ENCODE results near the gene BEGAIN. TPM values are rescaled to one million over a fixed set of nuclear protein-coding genes. Genes with fewer than 3 reads are reported as not detected.

BEGAIN gene
- total RNA-seq, 4 donors from 2014 or later, result 9.6 to 17.0 (median 11.6) TPM

- no peak overlapping the region for H3K27ac ChIP-seq
- H3K4me3 ChIP-seq, result no peak overlapping the region
- TF ChIP-seq POLR2A (IDR thresholded peaks at IDR 0.05), result no peak
- TF ChIP-seq, protein P1, sequence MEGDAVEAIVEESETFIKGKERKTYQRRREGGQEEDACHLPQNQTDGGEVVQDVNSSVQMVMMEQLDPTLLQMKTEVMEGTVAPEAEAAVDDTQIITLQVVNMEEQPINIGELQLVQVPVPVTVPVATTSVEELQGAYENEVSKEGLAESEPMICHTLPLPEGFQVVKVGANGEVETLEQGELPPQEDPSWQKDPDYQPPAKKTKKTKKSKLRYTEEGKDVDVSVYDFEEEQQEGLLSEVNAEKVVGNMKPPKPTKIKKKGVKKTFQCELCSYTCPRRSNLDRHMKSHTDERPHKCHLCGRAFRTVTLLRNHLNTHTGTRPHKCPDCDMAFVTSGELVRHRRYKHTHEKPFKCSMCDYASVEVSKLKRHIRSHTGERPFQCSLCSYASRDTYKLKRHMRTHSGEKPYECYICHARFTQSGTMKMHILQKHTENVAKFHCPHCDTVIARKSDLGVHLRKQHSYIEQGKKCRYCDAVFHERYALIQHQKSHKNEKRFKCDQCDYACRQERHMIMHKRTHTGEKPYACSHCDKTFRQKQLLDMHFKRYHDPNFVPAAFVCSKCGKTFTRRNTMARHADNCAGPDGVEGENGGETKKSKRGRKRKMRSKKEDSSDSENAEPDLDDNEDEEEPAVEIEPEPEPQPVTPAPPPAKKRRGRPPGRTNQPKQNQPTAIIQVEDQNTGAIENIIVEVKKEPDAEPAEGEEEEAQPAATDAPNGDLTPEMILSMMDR (IDR thresholded peaks at IDR 0.05), result no peak
- no peak for TF ChIP-seq EP300 (IDR thresholded peaks at IDR 0.05)
- no peaks in the 10 kb centered on the region for H3K27me3 ChIP-seq
- no peaks in the 10 kb centered on the region for H3K9me3 ChIP-seq
- peaks cover 0 to 31% (median 23%) of the 10 kb centered on the region in 4 donors for H3K4me1 ChIP-seq
- no peaks in the 10 kb centered on the region for H3K36me3 ChIP-seq
- 51 to 55% methylated on average over 7 to 10 of the region's 10 CpGs for WGBS, 2 donors
- DNase-seq (ENCODE audit: low spot score in 2 of 2), result no peak
Observed at GRCh38 chr14:100616854-100617409, 29.7 kb upstream of the BEGAIN start.

DNA sequence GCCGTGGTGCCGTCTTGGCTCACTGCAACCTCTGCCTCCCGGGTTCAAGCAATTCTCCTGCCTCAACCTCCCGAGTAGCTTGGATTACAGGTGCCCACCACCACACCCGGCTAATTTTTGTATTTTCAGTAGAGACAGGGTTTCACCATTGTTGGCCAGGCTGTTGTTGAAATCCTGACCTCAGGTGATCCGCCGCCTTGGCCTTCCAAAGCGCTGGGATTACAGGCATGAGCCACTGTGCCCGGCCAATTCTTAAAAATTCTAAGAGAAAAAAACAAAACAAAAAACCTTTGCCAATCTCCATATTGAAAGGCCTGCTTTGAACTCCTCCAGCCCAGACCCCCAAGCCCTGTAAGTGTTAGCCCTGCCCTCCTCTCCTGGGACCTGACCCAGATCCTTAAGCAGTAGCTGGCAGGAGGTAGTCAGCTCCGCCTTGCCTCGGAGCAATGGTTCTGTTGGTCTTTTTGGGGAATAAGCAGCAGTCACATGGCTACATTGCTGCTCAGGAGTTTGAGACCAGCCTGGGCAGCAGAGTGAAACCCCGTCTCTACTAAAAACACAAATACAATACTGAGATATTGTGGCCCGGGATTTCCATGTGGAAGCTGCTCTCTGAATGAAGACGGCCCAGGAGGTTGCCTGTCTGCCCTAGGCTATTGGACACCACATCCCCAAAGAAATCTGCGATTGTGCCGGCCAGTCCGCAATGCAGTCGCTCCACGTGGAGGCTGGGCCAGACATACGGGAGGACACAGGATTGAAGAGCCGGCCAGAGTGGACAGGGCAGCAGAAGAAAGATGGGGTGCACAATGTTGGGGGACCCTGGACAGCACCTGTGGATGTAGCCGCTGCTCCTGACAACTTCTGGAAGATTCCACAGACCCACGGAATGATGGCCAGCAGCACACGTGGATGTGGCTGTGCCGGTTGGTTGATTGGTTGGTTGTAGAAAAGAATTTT, 28.8 kb upstream of the BEGAIN start:
- no peak for DNase-seq (ENCODE audit: low spot score in 2 of 2)
- Histone ChIP-seq H3K27ac (no peak overlapping the region), H3K4me1 (peaks cover 0 to 30% (median 23%) of the 10 kb centered on the region in 4 donors), H3K9me3 (no peaks in the 10 kb centered on the region), H3K36me3 (no peaks in the 10 kb centered on the region), H3K27me3 (no peaks in the 10 kb centered on the region), H3K4me3 (no peak overlapping the region)
- TF ChIP-seq POLR2A (IDR thresholded peaks at IDR 0.05), result no peak
- TF ChIP-seq, protein P1 (IDR thresholded peaks at IDR 0.05), result no peak
- no peak for TF ChIP-seq EP300 (IDR thresholded peaks at IDR 0.05)
- 84 to 86% methylated on average over 25 of the region's 25 CpGs for WGBS, 2 donors

GRCh38 chr14:100614803-100615202, 27.6 kb upstream of the BEGAIN start:
- no peak for DNase-seq (ENCODE audit: low spot score in 2 of 2)
- Histone ChIP-seq H3K27me3 (no peaks in the 10 kb centered on the region), H3K27ac (no peak overlapping the region), H3K9me3 (no peaks in the 10 kb centered on the region), H3K36me3 (no peaks in the 10 kb centered on the region), H3K4me3 (no peak overlapping the region), H3K4me1 (peaks cover 0 to 30% (median 21%) of the 10 kb centered on the region in 4 donors)
- TF ChIP-seq, protein P1 (IDR thresholded peaks at IDR 0.05), result no peak
- TF ChIP-seq EP300 (IDR thresholded peaks at IDR 0.05) (no peak), POLR2A (IDR thresholded peaks at IDR 0.05) (no peak)

DNA sequence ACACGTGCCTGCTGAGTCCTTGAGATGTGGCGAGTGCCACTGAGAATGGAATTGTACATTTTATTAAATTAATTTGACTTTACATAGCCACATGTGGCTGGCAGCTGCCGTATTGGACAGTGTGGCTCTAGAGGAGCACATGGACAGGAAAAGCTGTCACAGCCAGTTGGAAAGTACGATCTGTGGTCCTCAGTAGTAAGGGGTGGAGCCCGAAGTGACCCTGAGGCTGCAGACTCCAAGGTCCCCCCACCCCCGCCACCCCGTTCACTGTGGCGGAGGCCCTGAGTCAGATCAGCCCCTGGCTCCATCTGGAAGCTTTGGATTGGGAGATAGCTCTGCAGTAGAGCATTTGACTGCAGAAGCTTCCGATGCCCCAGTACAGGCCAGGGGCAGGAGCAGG, 25.8 kb upstream of the BEGAIN start:
- Histone ChIP-seq H3K27me3 (no peaks in the 10 kb centered on the region), H3K4me1 (peaks cover 0 to 11% (median 5%) of the 10 kb centered on the region in 4 donors), H3K4me3 (no peak overlapping the region), H3K36me3 (no peaks in the 10 kb centered on the region), H3K27ac (no peak overlapping the region), H3K9me3 (no peaks in the 10 kb centered on the region)
- DNase-seq (ENCODE audit: low spot score in 2 of 2), result no peak
- TF ChIP-seq, protein P1 (IDR thresholded peaks at IDR 0.05), result no peak
- TF ChIP-seq EP300 (IDR thresholded peaks at IDR 0.05) (no peak), POLR2A (IDR thresholded peaks at IDR 0.05) (no peak)
- 59 to 77% methylated on average over 6 to 9 of the region's 9 CpGs for WGBS, 2 donors
